GM19455 (cell line): ENCODE measurements around the gene DDX59.

Experiments
- ATAC-seq: cut with Tn5 transposase; IDR thresholded peaks from one replicate; pipeline ENCODE4 v1.9.1; 2021; ENCODE audit not compliant: unreplicated experiment

DDX59 gene

GRCh38 chr1:200671235-200671786 lies 1.6 kb upstream of the DDX59 start:
- no peak for ATAC-seq

GRCh38 chr1:200670242-200671118 lies 773 bp upstream of the DDX59 start:
- ATAC-seq, result peak; percentile 22

- no peak for ATAC-seq
Measured at GRCh38 chr1:200668514-200669313, 993 bp downstream of the DDX59 start.

- ATAC-seq, result no peak
Measured at GRCh38 chr1:200666309-200666708, 3.4 kb downstream of the DDX59 start.

GRCh38 chr1:200665861-200666260 lies 3.8 kb downstream of the DDX59 start:
- ATAC-seq, result no peak

GRCh38 chr1:200660719-200661118 lies 9.0 kb downstream of the DDX59 start:
- ATAC-seq, result no peak

GRCh38 chr1:200659269-200659668 lies 10.4 kb downstream of the DDX59 start:
- no peak for ATAC-seq

- no peak for ATAC-seq
Measured at GRCh38 chr1:200658037-200658818, 11.5 kb downstream of the DDX59 start.

GRCh38 chr1:200654660-200655059 lies 15.0 kb downstream of the DDX59 start:
- peak; percentile 95 for ATAC-seq

GRCh38 chr1:200653022-200653462 lies 16.7 kb downstream of the DDX59 start:
- ATAC-seq, result no peak

GRCh38 chr1:200652378-200652777 lies 17.3 kb downstream of the DDX59 start:
- no peak for ATAC-seq

GRCh38 chr1:200646515-200646914 lies 23.2 kb downstream of the DDX59 start:
- ATAC-seq, result no peak

GRCh38 chr1:200644021-200644420 lies 25.7 kb downstream of the DDX59 start:
- no peak for ATAC-seq

GRCh38 chr1:200642481-200642880 lies 27.2 kb downstream of the DDX59 start:
- ATAC-seq, result no peak

GRCh38 chr1:200640963-200641401 lies 28.7 kb downstream of the DDX59 start:
- no peak for ATAC-seq

GRCh38 chr1:200640373-200640962 lies 29.2 kb downstream of the DDX59 start:
- no peak for ATAC-seq

GRCh38 chr1:200638073-200638472 lies 31.6 kb downstream of the DDX59 start:
- no peak for ATAC-seq

GRCh38 chr1:200636681-200637080 lies 33.0 kb downstream of the DDX59 start:
- ATAC-seq, result no peak

- ATAC-seq, result no peak
Measured at GRCh38 chr1:200634261-200635122, 35.2 kb downstream of the DDX59 start.
